IgD-negative memory B cell (primary cell): ENCODE data around the gene CPLX1. TPM values are rescaled to one million over a fixed set of nuclear protein-coding genes. Genes with fewer than 3 reads are reported as not detected.
"Not testable (repeated sequence)": the region's sequence is repeated elsewhere in the genome, so short reads cannot be mapped to it uniquely, and the experiment has no call there.

Source experiments
- H3K27ac Mint-ChIP-seq, 3 donors: one replicate each; pipeline ENCODE4 v1.8.0; 2020 to 2022; ENCODE audit warnings: mild to moderate bottlenecking in 3 of 3, mixed read lengths in 3 of 3, moderate library complexity in 1 of 3
- H3K27me3 Mint-ChIP-seq: one replicate; pipeline ENCODE4 v1.8.0; 2021; ENCODE audit warnings: mixed read lengths
- H3K36me3 Mint-ChIP-seq: one replicate; pipeline ENCODE4 v1.8.0; 2020; ENCODE audit warnings: mild to moderate bottlenecking, mixed read lengths
- H3K4me1 Mint-ChIP-seq, 3 donors: one replicate each; pipeline ENCODE4 v1.8.0; 2020 to 2022; ENCODE audit warnings: mixed read lengths in 3 of 3, mild to moderate bottlenecking in 1 of 3
- H3K4me3 Mint-ChIP-seq, 4 donors: one replicate each; pipeline ENCODE4 v1.8.0; 2020 to 2022; ENCODE audit warnings: mild to moderate bottlenecking in 4 of 4, mixed read lengths in 4 of 4, moderate library complexity in 3 of 4
- H3K9me3 Mint-ChIP-seq, 3 donors: one replicate each; pipeline ENCODE4 v1.8.0; 2020 to 2021; ENCODE audit warnings: mixed read lengths in 3 of 3, mild to moderate bottlenecking in 1 of 3
- polyA plus RNA-seq: library from polyadenylated mRNA; unstranded; fragments of 300-500 nt; fragmentation: Illumina TruSeq; gene quantifications from one replicate; pipeline ENCODE4 v1.2.3, GENCODE V29; 2021

CPLX1 gene
- polyA plus RNA-seq, 1 donor from 2014 or later: not detected

DNA sequence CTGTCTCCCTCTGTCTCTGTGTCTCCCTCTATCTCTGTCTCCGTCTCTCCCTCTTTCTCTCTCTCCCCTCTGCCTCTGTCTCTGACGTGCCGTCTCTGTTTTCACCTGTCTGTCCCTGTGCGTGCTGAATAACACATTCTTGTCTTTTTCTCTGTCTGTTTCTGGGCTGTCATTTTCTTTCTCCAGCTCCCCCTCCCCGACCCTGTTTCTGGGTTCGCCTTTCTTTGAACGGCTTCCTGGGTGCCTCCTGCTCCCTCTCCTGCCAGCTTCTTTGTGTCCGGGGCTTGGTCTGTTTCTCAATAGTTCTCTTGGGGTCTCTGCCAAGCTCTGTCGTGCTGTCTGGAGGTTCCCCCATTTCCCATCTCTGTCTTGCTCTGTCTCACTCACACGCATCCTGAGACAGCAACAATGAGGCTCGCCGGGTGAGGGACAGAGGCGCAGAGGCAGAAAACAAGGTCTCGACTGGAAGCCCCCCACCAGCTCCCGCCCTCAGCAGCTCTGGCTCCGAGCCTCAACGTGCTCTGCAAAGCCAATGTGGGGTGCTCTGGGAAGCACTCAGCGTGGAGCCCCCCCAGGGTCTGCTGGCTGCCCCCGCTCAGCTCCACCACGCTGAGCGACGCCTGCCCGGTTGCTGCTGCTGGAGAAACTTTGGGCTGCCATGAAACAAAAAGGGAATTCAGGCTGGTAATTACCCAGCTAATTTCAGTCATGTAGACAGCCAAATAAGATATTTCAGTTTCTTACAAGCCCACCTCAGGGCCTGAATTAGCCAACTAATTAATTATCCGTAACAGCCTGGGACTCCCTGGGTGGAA, 3.4 kb downstream of the CPLX1 start:
- Mint-ChIP-seq H3K9me3 (peaks cover 0 to 4% (median 1%) of the 10 kb centered on the region in 3 donors), H3K27me3 (peaks cover 33% of the 10 kb centered on the region), H3K27ac (peak overlapping the region in 2 of 3 donors; percentile 45 to 63), H3K4me3 (peak overlapping the region in 1 of 4 donors; percentile 30), H3K36me3 (no peaks in the 10 kb centered on the region), H3K4me1 (no peaks in the 10 kb centered on the region)

DNA sequence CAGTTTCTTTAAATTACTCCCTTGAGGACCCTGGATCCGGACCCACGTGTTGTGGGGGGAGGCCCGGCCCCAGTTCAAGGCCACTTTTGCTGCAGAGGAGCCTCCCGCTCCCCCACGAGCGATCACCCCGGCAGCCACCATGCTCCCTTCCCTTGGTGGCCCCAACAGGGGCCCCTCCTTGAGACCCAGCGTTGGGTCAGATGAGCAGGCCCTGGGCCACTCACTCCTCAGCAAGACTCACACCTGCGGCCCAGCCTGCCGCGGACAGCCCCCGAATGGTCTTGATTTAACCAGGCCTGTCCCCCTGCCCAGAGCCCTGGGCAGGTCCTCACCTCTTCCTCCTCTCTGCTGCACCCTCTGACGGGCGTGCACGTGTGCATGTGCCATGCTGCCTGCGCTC, 4.3 kb downstream of the CPLX1 start:
- Mint-ChIP-seq H3K27me3 (peaks cover 36% of the 10 kb centered on the region), H3K27ac (no peak overlapping the region), H3K4me1 (no peaks in the 10 kb centered on the region)

DNA sequence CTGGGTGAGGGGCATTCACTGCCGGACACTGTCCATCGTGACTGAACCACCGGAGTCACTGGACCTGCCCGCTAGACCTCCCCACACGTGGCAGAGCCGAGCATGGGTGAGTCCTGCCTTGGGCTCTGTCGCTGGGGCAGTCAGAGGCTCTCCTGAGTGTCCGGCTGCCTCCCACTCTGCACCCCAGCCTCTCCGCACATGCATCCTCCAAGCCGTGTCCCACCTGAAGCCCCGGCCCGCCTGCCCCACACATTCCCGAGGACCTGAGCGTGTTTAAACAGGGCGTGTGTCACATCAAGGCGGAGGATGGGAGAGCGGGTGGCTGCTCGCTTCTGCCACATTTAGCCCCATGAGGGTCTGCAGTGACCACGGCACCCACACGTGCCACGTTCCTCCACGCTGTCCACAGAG, 4.7 kb downstream of the CPLX1 start:
- Mint-ChIP-seq H3K4me3 (no peak overlapping the region), H3K27me3 (peaks cover 38% of the 10 kb centered on the region), H3K4me1 (no peaks in the 10 kb centered on the region), H3K27ac (no peak overlapping the region), H3K9me3 (peaks cover 0 to 4% (median 1%) of the 10 kb centered on the region in 3 donors), H3K36me3 (no peaks in the 10 kb centered on the region)

More for the DNA sequence above, 4.3 kb downstream of the CPLX1 start:
- Mint-ChIP-seq H3K4me3 (peak overlapping the region in 1 of 4 donors; percentile 50), H3K36me3 (no peaks in the 10 kb centered on the region), H3K9me3 (peaks cover 0 to 4% (median 1%) of the 10 kb centered on the region in 3 donors)

DNA sequence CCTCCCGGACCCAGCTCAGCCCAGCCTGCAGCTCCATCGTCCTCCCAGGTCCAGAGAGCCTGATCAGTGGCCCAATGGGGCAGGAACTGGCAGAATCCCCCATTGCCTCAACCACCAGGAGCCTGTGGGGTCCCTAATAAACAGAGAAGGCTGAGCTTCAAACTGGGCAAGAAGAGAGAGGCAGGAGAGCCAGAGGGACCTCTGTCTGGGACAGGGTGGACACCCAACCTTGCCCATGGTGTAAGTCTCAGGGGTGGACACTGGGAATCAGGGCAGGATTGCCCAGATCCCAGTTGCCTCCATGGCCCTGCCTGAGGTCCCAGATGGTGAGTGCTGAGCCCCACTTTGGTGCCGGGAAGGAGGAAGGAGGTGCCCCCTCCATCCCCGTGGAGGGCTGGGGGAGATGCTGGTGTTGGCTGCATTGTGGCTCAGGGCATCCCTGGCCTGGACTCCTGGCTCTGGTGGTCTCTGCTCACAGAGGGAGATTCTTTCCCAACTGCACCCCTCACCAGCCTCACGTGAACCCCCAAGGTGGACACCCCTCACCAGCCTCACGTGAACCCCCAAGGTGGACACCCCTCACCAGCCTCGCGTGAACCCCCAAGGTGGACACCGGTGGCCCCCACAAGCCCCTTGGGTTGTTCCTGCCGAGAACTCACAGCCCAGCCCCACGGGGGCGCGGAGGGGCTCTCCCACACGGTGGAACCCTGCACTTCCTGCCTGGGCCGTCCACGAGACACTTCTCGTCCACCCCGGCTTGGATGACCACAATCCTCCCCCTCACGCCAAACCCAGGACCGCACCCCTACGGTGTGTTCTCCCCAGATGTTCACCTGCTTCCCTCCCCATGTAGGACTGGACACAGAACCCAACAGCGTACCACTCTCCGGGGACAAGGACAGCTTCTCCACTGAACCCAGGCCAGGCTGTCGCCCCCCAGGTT, 5.4 kb downstream of the CPLX1 start:
- Mint-ChIP-seq H3K27me3 (peaks cover 40% of the 10 kb centered on the region), H3K9me3 (peaks cover 0 to 4% (median 1%) of the 10 kb centered on the region in 3 donors), H3K27ac (no peak overlapping the region), H3K36me3 (no peaks in the 10 kb centered on the region), H3K4me1 (no peaks in the 10 kb centered on the region), H3K4me3 (no peak overlapping the region)

DNA sequence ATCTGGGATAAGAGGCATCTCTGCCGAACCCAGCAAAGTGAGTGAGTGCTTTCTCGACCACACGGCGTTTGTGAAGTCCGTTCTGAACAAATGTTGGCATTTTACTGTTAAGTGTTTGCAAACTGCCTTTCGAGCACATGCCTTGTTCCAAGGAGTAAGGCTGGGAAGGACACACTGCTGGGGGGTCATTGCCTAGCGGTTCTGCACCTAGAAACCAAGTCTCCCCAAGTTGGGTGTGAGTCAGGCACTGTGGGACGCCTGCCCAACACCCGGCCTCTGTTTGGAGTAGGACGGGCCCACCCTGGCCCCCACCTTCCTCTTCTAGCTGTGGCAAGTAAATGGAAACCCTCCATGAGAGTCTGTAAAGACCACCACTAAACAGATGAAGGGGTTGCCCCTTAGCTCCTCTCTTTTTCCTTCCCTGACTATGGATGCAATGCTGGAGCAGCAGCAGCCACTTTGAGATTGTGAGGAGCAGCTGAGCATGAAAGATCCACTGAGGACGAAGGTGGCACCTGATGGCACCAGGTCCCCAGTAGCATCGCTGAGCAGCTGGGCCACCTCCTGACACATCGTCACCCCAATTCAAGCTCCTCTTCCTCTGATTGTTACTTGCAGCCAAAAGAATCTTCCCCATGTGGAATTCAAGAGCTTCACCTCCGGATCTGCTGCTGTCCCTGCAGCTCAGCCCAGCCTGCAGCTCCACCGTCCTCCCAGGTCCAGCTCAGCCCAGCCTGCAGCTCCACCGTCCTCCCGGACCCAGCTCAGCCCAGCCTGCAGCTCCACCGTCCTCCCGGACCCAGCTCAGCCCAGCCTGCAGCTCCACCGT, 6.3 kb downstream of the CPLX1 start:
- Mint-ChIP-seq H3K27ac (no peak overlapping the region), H3K4me3 (no peak overlapping the region), H3K36me3 (no peaks in the 10 kb centered on the region), H3K27me3 (peaks cover 42% of the 10 kb centered on the region), H3K9me3 (peaks cover 0 to 4% (median 1%) of the 10 kb centered on the region in 3 donors), H3K4me1 (no peaks in the 10 kb centered on the region)

DNA sequence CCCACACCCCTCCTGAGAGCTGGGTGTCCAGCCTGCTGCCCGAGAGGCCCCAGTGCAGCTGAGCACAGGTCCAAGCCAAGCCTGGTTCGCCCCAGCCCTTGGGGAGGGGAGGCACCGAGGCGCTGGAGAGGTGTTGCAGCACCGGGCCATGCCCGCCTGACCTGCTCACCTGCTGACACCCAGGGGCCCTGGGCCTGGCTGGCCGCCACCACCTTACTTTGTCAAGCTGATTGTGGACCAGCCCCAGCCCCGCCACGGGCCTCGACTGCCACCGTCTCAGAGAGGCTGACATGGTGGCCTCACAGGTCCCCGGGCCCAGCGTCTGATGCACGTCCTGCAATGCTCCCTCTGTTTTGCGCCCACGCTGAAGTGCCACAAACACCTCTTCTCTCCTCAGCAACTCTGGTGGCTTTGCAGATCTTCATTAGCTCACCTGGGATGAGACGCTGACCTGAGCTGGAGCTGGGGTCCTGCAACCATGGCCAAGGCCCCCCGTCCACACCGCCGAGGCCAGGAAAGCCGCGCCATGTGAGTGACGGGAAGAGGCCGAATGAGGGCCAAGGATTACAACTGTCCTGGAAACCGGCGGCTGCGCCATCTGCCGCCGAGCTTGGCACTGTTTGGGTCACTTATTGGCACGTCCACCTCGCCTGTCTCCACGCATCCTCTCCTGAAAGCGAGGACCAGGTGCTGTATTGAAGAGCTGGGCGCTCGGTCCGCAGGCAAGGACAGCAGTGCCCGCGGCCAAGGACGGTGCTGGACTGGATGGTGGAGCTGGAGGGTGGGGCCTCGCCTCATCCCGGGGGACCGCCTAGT, 7.6 kb downstream of the CPLX1 start:
- peaks cover 45% of the 10 kb centered on the region for H3K27me3 Mint-ChIP-seq
- peaks cover 0 to 2% (median 0%) of the 10 kb centered on the region in 3 donors for H3K4me1 Mint-ChIP-seq
- H3K27ac Mint-ChIP-seq: no peak overlapping the region
- peaks cover 0 to 4% (median 1%) of the 10 kb centered on the region in 3 donors for H3K9me3 Mint-ChIP-seq
- no peaks in the 10 kb centered on the region for H3K36me3 Mint-ChIP-seq
- peak overlapping the region in 1 of 4 donors; percentile 8 for H3K4me3 Mint-ChIP-seq

DNA sequence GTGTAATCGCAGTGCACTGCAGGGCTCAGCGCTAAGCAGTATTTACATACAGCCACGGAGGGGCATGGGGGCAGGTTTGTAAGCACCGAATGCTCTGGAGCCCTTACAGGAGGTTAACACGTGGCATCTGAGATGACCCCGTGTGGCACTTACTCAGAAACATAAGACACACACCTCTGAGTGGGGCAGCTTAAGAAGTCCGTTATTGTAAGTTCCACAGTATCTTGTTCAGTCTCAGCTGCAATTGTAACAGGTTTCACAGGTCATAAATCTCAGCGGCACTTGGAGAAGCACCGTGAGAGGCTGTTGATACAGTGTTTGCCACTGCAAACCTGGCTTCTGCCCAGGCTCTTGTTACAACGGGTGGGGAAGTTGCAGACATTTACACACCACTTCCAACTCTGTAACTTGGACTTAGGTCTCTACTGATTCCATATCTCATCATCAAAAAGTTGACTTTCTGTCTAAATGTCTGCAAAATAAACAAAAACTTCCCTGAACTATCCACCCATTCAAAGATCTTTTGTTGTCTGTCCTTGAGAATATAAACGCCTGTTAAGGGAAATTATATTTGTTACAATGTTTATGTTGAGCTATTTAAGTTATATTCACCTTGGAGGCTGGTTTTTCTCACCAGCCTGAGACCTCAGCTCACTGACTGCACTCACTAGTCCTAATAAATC, 10.3 kb downstream of the CPLX1 start:
- Mint-ChIP-seq H3K27ac (no peak overlapping the region), H3K9me3 (peaks cover 0 to 3% (median 1%) of the 10 kb centered on the region in 3 donors), H3K36me3 (no peaks in the 10 kb centered on the region), H3K4me1 (peaks cover 0 to 2% (median 0%) of the 10 kb centered on the region in 3 donors), H3K27me3 (peaks cover 34% of the 10 kb centered on the region), H3K4me3 (no peak overlapping the region)

DNA sequence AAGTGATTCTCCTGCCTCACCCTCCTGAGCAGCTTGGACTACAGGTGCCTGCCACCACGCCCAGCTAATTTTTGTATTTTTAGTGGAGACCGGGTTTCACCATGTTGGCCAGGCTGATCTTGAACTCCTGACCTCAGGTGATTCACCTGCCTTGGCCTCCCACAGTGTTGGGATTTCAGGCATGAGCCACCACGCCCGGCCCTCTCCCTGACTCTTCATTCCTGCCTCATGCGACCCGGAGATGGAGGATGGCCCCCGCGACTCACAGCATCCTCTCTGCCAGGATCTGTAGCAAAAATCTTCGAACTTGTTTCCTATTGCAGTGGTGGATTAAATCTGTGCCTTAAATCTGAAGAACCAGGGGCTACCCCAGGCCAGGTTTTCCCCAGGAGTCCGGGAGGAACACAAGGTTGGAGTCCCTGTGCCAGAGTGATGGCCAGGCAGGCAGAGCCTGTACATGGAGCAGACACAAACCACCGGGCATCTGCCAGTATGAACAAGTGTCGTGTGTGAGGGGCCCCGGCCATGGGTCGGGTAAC, 11.5 kb downstream of the CPLX1 start:
- H3K27me3 Mint-ChIP-seq: peaks cover 31% of the 10 kb centered on the region
- no peaks in the 10 kb centered on the region for H3K9me3 Mint-ChIP-seq
- peaks cover 0 to 2% (median 0%) of the 10 kb centered on the region in 3 donors for H3K4me1 Mint-ChIP-seq
- no peak overlapping the region for H3K4me3 Mint-ChIP-seq
- H3K27ac Mint-ChIP-seq: no peak overlapping the region
- H3K36me3 Mint-ChIP-seq: no peaks in the 10 kb centered on the region

DNA sequence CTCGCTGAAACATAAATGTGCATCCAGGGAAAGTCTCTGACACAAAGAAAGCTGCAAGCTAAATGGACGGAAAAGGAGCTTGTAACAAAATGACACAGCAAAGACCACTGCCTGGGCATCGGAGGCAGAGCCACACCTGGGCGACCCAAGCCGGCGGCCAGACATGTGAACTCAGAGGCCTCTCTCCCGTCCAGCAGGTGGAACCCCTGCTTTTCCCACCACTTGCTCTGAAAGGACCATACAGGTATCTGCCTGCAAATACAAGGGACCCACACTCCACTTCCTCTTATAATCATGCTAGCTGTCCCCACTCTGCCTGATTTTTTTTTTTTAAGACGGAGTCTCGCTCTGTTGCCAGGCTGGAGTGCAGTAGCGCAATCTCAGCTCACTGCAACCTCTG, 12.0 kb downstream of the CPLX1 start:
- Mint-ChIP-seq H3K27ac (no peak overlapping the region), H3K36me3 (no peaks in the 10 kb centered on the region), H3K27me3 (peaks cover 31% of the 10 kb centered on the region), H3K4me3 (no peak overlapping the region), H3K9me3 (no peaks in the 10 kb centered on the region), H3K4me1 (peaks cover 0 to 2% (median 0%) of the 10 kb centered on the region in 3 donors)

DNA sequence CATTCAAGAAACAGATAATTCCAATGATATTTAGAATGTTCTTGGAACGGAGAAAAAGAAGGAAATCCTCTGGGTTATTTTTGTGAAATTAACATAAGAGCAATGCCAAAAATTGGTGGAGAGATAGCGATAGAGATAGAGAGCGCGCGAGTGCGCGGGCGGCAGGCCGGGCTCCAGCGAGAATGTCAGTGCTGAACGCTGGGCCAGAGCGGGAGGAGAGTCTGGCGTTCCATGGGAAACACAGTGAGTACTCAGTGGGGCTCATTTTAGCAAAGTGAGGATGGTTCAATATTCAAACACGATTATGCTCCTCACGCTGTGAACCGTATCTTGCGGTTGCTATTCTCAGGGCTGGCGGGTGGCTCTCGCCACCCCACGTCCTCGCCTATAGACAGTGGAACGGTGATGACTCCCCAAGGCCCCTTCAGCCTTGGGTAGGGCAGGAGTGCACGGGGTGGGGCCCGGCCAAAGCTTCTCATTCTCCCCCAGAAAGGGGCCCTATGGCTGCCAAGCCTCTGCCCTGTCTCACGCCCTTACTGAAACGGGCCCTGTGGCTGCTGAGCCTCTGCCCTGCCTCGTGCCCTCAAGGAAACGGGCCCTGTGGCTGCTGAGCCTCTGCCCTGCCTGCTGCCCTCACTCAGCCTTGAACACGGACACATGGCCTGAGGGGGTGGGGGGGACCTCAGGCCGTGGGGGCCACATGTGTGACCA, 16.9 kb downstream of the CPLX1 start:
- Mint-ChIP-seq H3K9me3 (peaks cover 2 to 4% (median 3%) of the 10 kb centered on the region in 3 donors), H3K36me3 (peaks cover 4% of the 10 kb centered on the region), H3K27me3 (peaks cover 21% of the 10 kb centered on the region), H3K4me3 (no peak overlapping the region), H3K4me1 (peaks cover 0 to 4% (median 0%) of the 10 kb centered on the region in 3 donors), H3K27ac (no peak overlapping the region)

DNA sequence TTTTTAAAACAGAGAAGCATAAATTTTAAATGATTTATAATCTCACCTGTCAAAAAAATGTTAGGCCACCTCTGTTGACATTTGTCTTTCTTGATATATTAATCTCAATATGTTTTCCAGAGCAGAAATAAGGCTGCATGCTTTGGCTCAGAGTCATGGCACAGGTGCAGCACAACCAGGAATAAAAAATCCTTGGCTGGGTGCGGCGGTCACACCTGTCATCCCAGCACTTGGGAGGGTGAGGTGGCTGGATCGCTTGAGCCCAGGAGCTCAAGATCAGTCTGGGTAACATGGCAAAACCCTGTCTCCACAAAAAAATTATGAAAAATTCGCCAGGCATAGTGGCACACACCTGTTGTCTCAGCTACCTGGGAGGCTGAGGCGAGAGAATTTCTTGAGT, 18.1 kb downstream of the CPLX1 start:
- Mint-ChIP-seq H3K27me3 (peaks cover 13% of the 10 kb centered on the region), H3K36me3 (peaks cover 4% of the 10 kb centered on the region), H3K4me3 (no peak overlapping the region), H3K27ac (no peak overlapping the region), H3K9me3 (peaks cover 2 to 4% (median 3%) of the 10 kb centered on the region in 3 donors), H3K4me1 (peaks cover 0 to 3% (median 0%) of the 10 kb centered on the region in 3 donors)

DNA sequence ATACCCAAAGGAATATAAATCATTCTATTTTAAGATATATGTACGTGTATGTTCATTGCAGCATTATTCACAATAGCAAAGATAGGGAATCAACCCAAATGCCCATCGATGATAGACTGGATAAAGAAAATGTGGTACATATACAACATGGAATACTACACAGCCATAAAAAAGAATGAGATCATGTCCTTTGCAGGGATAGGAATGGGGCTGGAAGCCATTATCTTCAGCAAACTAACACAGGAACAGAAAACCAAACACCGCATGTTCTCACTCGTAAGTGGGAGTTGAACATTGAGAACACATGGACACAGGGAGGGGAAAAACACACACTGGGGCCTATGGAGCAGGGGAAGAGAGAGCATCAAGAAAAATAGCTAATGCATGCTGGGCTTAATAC, 18.9 kb downstream of the CPLX1 start:
- H3K36me3 Mint-ChIP-seq, H3K27me3 Mint-ChIP-seq, H3K9me3 Mint-ChIP-seq, H3K4me3 Mint-ChIP-seq, H3K27ac Mint-ChIP-seq, H3K4me1 Mint-ChIP-seq: not testable (repeated sequence)

DNA sequence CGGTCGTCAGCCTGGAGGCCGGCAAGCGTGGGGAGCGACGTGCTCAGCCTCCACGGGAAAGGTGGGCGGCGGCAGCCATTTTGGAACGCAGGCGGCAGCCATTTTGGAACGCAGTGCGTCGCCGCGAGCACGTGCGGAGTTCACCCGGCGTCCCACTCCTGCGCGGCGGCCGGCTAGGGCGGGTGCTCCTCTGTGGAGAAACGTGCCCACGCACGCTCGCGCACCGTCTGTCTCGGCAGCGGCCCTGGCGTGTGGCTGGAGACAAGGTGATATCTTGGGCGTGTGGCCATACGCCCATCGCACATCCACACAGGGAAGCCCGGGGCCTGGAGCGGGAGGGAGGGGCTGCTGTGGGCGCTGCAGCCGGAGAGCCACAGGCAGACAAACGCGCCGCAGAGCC, 21.1 kb downstream of the CPLX1 start:
- peaks cover 4% of the 10 kb centered on the region for H3K36me3 Mint-ChIP-seq
- no peak overlapping the region for H3K4me3 Mint-ChIP-seq
- peaks cover 5 to 13% (median 10%) of the 10 kb centered on the region in 3 donors for H3K9me3 Mint-ChIP-seq
- peaks cover 0 to 3% (median 0%) of the 10 kb centered on the region in 3 donors for H3K4me1 Mint-ChIP-seq
- no peak overlapping the region for H3K27ac Mint-ChIP-seq
- H3K27me3 Mint-ChIP-seq: peaks cover 6% of the 10 kb centered on the region
